Diencephalon (tissue), 1 donor: ENCODE measurements around the gene SNX14. TPM values are rescaled to one million over a fixed set of nuclear protein-coding genes. Genes with fewer than 3 reads are reported as not detected.

Source experiments
- total RNA-seq: library from RNA; depleted of rRNA; stranded (reverse); fragments of >200 nt; gene quantifications from one replicate; pipeline ENCODE4 v1.2.3, GENCODE V29; 2014

SNX14 gene
- total RNA-seq, result 174 TPM

DNA sequence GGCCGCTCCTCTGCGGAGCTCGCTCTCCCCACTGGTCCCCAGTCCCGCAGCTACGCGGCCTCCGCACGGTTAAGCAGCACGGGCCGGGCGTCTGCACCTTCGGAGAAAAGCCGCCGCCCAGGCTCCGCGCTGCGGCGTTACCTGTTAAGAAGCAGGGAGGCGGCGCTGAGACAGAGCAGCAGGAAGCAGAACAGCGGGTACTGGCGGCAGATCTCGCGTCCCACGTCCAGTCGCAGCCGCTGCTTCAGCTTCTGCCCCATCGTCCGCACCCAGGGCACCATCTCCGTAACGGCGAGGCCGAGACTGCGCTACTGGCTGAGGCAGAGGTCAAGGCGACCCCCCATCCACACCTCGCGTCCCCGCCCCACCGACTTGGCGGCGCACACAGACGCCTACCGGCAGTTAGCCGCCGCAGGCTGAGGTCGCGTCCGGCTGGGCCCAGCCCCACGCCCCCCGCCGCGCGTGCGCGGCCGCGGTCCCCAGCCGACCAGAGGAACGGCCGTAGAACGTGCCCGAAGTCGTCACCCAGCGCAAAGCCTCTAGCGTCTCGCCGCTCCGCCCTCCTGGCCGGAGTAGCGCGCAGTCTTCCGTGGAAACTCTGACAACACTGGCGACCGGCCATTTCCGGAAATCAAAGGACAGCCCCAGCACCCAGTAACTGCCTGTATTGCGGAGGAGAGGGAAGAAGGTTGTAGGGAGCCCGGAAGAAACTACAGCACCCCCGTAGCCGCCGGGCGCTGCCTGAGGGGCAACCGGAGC is at the start of gene SNX14:
Gene SNX14, minus strand, starts transcription at position 421 of the 759 bp plus-strand sequence. Its CDS starts 140 bp downstream, at position 281.

GRCh38 chr6:85642774-85643536 is 49.3 kb upstream of the SNX14 start, which contains the start of gene SYNCRIP:
Gene SYNCRIP, minus strand, starts transcription at chr6:85642886. Its CDS starts 1,447 bp downstream, at chr6:85641439.

Other genes with a start within 250 kb of the SNX14 start
- 14.5 TPM for gene NT5E, start 143.8 kb downstream of the SNX14 start, total RNA-seq
- 88.3 TPM for gene SYNCRIP, start 49.0 kb upstream of the SNX14 start, total RNA-seq